Activated T-cell treated with anti-CD3 and anti-CD28 coated beads, Interleukin-2, amount 50 U/mL, for 24 hours (primary cell): Measurements from ENCODE around the gene SHCBP1L.

Source experiments
- DNase-seq: peaks from one replicate; pipeline ENCODE4 v3.0.0-alpha.2; 2020
- H3K27ac Mint-ChIP-seq: 2 replicates; pipeline ENCODE4 v1.8.0; 2020; ENCODE audit warnings: mild to moderate bottlenecking, mixed read lengths
- H3K27me3 Mint-ChIP-seq: 2 replicates; pipeline ENCODE4 v1.8.0; 2020; ENCODE audit warnings: mixed read lengths
- H3K36me3 Mint-ChIP-seq: 2 replicates; pipeline ENCODE4 v1.8.0; 2020; ENCODE audit warnings: low read depth, mixed read lengths
- H3K4me1 Mint-ChIP-seq: 2 replicates; pipeline ENCODE4 v1.8.0; 2020; ENCODE audit warnings: low read depth, mixed read lengths
- H3K4me3 Mint-ChIP-seq: 2 replicates; pipeline ENCODE4 v1.8.0; 2020; ENCODE audit warnings: mild to moderate bottlenecking, moderate library complexity, mixed read lengths
- H3K9me3 Mint-ChIP-seq: 2 replicates; pipeline ENCODE4 v1.8.0; 2020; ENCODE audit warnings: mixed read lengths

The SHCBP1L gene

GRCh38 chr1:182952677-182953444 lies at the start of gene SHCBP1L:
SHCBP1L (minus strand) TSS chr1:182953166; CDS start chr1:182953133, 33 bp downstream.
- Mint-ChIP-seq H3K27me3 (peaks cover 37% of the 10 kb centered on the region), H3K9me3 (no peaks in the 10 kb centered on the region), H3K27ac (no peak within 1 kb of the TSS), H3K36me3 (no peaks in the 10 kb centered on the region), H3K4me3 (no peak within 1 kb of the TSS), H3K4me1 (peaks cover 4% of the 10 kb centered on the region)
- no peak for DNase-seq

DNA sequence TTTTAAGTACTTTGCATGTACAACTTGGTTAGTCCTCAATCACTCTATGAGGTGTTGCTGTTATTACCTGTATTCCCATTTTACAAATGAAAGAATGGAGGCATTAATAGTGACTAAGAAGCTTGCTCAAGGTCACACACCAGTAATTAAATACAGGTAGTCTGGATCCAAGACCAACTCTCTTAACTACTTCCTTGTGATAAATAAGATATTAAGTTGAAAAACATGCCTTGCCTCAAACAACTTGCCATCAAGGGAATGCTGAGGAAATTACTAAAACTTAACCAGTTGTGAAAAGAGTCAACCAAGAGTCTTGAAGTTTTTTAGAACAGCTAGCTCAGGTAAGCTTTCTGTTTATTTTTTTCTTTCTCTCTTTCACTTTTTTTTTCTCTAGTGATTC lies 49.3 kb upstream of the SHCBP1L start:
- Mint-ChIP-seq H3K4me3 (no peak overlapping the region), H3K9me3 (peaks cover 1% of the 10 kb centered on the region), H3K4me1 (no peaks in the 10 kb centered on the region), H3K27ac (no peak overlapping the region), H3K36me3 (no peaks in the 10 kb centered on the region), H3K27me3 (peaks cover 49% of the 10 kb centered on the region)
- DNase-seq = no peak

GRCh38 chr1:183000167-183000962 lies 47.4 kb upstream of the SHCBP1L start:
- H3K27ac Mint-ChIP-seq = no peak overlapping the region

DNA sequence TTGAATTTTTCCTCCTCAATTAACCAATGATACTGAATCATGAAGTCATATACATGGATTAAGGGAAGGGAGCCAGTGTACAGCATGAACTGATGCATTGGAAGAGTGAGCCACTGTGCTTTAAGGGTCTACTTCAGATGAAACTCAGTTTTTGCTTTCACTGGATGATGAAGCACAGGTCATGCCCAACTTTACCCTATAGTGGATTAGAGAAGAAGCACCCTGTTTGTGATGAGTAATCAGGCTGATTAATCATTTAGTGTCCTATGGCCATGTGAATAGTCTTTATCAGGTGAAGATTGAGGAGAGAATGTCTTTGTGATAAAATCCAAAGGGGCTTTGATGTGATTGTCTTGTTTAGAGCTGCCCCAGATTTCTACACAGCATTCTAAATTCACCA lies 45.5 kb upstream of the SHCBP1L start:
- Mint-ChIP-seq H3K4me3 (no peak overlapping the region), H3K36me3 (no peaks in the 10 kb centered on the region), H3K27ac (no peak overlapping the region), H3K9me3 (no peaks in the 10 kb centered on the region), H3K27me3 (peaks cover 37% of the 10 kb centered on the region), H3K4me1 (no peaks in the 10 kb centered on the region)
- no peak for DNase-seq

More at GRCh38 chr1:183000167-183000962, 47.4 kb upstream of the SHCBP1L start:
- Mint-ChIP-seq H3K9me3 (no peaks in the 10 kb centered on the region), H3K27me3 (peaks cover 46% of the 10 kb centered on the region), H3K36me3 (no peaks in the 10 kb centered on the region), H3K4me1 (no peaks in the 10 kb centered on the region), H3K4me3 (no peak overlapping the region)
- no peak for DNase-seq

GRCh38 chr1:182996816-182997215 lies 43.9 kb upstream of the SHCBP1L start:
- H3K9me3 Mint-ChIP-seq = no peaks in the 10 kb centered on the region
- H3K4me3 Mint-ChIP-seq = no peak overlapping the region
- DNase-seq = no peak
- H3K27ac Mint-ChIP-seq = no peak overlapping the region
- H3K4me1 Mint-ChIP-seq = no peaks in the 10 kb centered on the region
- H3K36me3 Mint-ChIP-seq = no peaks in the 10 kb centered on the region
- H3K27me3 Mint-ChIP-seq = peaks cover 45% of the 10 kb centered on the region

DNA sequence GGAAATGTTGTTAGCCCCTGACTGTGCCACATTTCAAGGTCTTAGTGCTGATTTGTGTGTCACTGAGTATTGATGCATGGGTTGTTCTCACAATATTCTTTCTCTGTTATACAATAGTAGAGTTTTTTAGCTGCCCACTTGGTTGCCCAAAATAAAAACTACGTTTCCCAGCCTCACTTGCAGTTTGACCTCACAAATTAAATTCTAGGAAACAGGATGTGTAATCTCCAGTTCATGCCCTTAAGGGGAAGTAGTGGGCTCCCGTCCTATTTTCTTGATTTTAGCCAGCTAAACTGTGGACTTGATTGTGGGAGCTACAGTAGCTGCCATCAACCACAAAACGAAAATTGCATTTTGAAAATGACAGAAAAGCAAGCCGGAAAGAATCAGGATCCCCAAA lies 42.9 kb upstream of the SHCBP1L start:
- Mint-ChIP-seq H3K4me1 (no peaks in the 10 kb centered on the region), H3K4me3 (no peak overlapping the region), H3K36me3 (no peaks in the 10 kb centered on the region), H3K9me3 (no peaks in the 10 kb centered on the region), H3K27ac (no peak overlapping the region), H3K27me3 (peaks cover 41% of the 10 kb centered on the region)
- DNase-seq = no peak

DNA sequence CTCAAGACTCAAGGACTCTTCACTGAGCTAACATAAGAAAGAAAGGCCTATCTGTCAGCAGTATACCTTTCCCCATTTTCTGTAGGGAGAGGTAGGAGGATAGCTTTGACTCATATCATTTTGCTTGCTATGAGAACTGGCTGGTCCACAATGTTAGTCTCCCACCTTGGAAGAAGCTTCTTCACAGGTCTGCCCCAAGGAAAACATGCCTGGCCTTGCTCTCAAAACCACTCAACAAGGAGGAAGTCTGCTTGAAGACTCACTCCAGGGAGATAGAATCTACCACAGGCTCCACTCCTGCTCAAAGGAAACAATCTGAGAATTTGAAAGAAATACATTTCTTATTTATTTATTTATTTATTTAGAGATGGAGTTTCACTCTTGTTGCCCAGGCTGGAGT lies 40.8 kb upstream of the SHCBP1L start:
- Mint-ChIP-seq H3K36me3 (no peaks in the 10 kb centered on the region), H3K4me1 (no peaks in the 10 kb centered on the region), H3K4me3 (no peak overlapping the region), H3K9me3 (no peaks in the 10 kb centered on the region), H3K27ac (no peak overlapping the region), H3K27me3 (peaks cover 43% of the 10 kb centered on the region)
- no peak for DNase-seq

GRCh38 chr1:182990413-182991144 lies 37.6 kb upstream of the SHCBP1L start:
- Mint-ChIP-seq H3K9me3 (no peaks in the 10 kb centered on the region), H3K4me3 (no peak overlapping the region), H3K27me3 (peaks cover 40% of the 10 kb centered on the region), H3K4me1 (no peaks in the 10 kb centered on the region), H3K36me3 (no peaks in the 10 kb centered on the region), H3K27ac (no peak overlapping the region)
- no peak for DNase-seq

DNA sequence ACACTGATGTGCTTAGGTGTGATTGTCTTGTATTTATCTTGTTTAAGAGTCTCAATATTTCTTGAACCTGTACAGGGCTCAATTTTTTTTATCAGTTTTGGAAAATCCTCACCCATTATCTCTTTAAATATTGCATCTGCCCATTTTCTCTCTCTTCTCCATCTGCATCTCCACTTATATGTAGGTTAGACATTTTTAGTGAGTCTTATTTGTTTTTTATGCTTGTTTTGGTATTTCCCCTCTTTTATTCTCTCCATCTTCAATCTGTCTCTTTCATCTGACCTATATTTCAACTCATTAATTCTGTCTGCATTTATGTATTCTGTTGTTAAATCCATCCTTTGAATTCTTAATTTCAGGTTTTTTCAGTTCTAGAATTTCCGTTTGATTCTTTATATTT lies 32.9 kb upstream of the SHCBP1L start:
- Mint-ChIP-seq H3K4me1 (peaks cover 4% of the 10 kb centered on the region), H3K27me3 (peaks cover 34% of the 10 kb centered on the region), H3K4me3 (no peak overlapping the region), H3K36me3 (no peaks in the 10 kb centered on the region), H3K27ac (no peak overlapping the region), H3K9me3 (no peaks in the 10 kb centered on the region)
- DNase-seq = no peak

DNA sequence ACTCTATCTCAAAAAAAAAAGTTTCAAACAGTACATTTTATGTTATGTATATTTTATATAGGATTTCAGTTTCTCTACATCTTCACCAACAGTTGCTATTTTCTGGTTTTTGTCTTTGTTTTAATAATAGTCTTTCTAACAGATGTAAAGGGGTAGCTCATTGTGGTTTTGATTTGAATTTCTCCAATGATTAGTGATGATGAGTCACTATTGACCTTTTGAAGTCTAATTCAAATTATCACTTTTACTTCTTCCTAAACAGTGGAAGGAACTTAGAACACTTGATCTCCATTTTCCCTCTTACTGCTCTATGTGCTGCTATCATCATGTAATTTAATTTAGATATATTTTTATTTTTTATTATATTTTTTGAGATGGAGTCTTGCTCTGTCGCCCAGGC lies 31.7 kb upstream of the SHCBP1L start:
- no peaks in the 10 kb centered on the region for H3K9me3 Mint-ChIP-seq
- no peaks in the 10 kb centered on the region for H3K36me3 Mint-ChIP-seq
- H3K27ac Mint-ChIP-seq = no peak overlapping the region
- peaks cover 4% of the 10 kb centered on the region for H3K4me1 Mint-ChIP-seq
- H3K4me3 Mint-ChIP-seq = no peak overlapping the region
- H3K27me3 Mint-ChIP-seq = peaks cover 23% of the 10 kb centered on the region
- DNase-seq = no peak

GRCh38 chr1:182984138-182984537 lies 31.2 kb upstream of the SHCBP1L start:
- H3K4me3 Mint-ChIP-seq = no peak overlapping the region
- H3K27ac Mint-ChIP-seq = no peak overlapping the region
- H3K9me3 Mint-ChIP-seq = no peaks in the 10 kb centered on the region
- peaks cover 23% of the 10 kb centered on the region for H3K27me3 Mint-ChIP-seq
- peaks cover 4% of the 10 kb centered on the region for H3K4me1 Mint-ChIP-seq
- DNase-seq = no peak
- no peaks in the 10 kb centered on the region for H3K36me3 Mint-ChIP-seq

- Mint-ChIP-seq H3K4me3 (no peak overlapping the region), H3K27ac (no peak overlapping the region), H3K9me3 (no peaks in the 10 kb centered on the region), H3K27me3 (peaks cover 9% of the 10 kb centered on the region), H3K4me1 (no peaks in the 10 kb centered on the region), H3K36me3 (no peaks in the 10 kb centered on the region)
- no peak for DNase-seq
These were observed 25.3 kb upstream of the SHCBP1L start for GRCh38 chr1:182978151-182978853.

GRCh38 chr1:182977480-182977879 lies 24.5 kb upstream of the SHCBP1L start:
- Mint-ChIP-seq H3K9me3 (no peaks in the 10 kb centered on the region), H3K36me3 (no peaks in the 10 kb centered on the region), H3K27ac (no peak overlapping the region), H3K4me3 (no peak overlapping the region), H3K4me1 (no peaks in the 10 kb centered on the region), H3K27me3 (peaks cover 7% of the 10 kb centered on the region)
- no peak for DNase-seq

DNA sequence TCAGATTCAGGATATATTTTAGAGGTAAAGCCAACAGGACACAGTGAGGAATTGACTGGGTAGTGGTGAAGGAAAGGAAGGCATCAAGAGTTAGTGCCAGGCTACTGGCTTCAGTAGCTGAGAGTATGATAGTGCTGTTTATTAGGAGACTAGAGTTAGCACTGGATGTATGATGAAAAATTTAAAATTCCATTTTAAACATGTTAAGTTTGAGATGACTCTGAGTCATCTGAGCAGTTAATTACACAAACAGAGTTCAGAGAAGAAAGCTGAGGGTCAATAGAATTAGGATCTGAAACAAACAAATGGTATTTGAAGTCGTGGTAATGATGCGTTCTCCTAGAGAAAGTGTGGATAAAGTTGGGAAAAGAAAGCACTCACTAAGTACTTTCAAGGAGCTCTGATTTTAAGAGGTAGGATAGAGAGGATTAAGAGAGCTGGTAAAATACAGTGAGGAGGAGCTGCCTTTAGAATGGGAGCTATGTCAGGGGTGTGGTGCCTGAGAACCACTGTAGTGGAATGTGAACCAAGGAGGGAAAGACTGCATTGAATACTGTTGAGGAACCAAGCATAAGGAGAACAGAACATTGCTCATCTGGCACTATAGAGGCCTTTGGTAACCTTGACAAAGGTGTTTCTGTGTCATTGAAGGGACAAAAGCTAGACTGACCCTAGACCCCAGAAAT lies 21.7 kb upstream of the SHCBP1L start:
- Mint-ChIP-seq H3K4me3 (no peak overlapping the region), H3K27ac (no peak overlapping the region), H3K27me3 (peaks cover 12% of the 10 kb centered on the region), H3K9me3 (no peaks in the 10 kb centered on the region), H3K4me1 (no peaks in the 10 kb centered on the region), H3K36me3 (no peaks in the 10 kb centered on the region)
- no peak for DNase-seq
